Right atrium auricular region (tissue), 2 donors: ENCODE measurements around the gene CRELD2. TPM values are rescaled to one million over a fixed set of nuclear protein-coding genes. Genes with fewer than 3 reads are reported as not detected.

ENCODE experiments used
- DNase-seq: peaks from one replicate; pipeline ENCODE4 v3.0.0-alpha.2; 2019; ENCODE audit warnings: low spot score
- H3K27ac ChIP-seq, 2 donors: fragments of 200-600 bp; sonication (generic); 1 replicate in 1 of 2; 2 replicates in 1 of 2; pipeline ENCODE4 v1.5.1; 2016 to 2019
- H3K27me3 ChIP-seq, 2 donors: fragments of 200-600 bp; sonication (generic); one replicate each; pipeline versions ENCODE4 v1.5.1 to v1.6.0; 2017 to 2019
- H3K36me3 ChIP-seq: fragments of 200-600 bp; sonication (generic); one replicate; pipeline ENCODE4 v1.5.1; 2016
- H3K4me1 ChIP-seq, 2 donors: fragments of 200-600 bp; sonication (generic); one replicate each; pipeline versions ENCODE4 v1.5.1 to v1.6.0; 2017 to 2019
- H3K4me3 ChIP-seq, 2 donors: fragments of 200-600 bp; sonication (generic); 1 replicate in 1 of 2; 2 replicates in 1 of 2; pipeline ENCODE4 v1.5.1; 2017 to 2019; ENCODE audit warnings: mild to moderate bottlenecking in 1 of 2, moderate library complexity in 1 of 2
- H3K9me3 ChIP-seq, 2 donors: fragments of 200-600 bp; sonication (generic); one replicate each; pipeline ENCODE4 v1.5.1; 2019
- total RNA-seq, 2 donors: library from RNA; depleted of rRNA; stranded (reverse); fragments of >200 nt; gene quantifications; one replicate each; pipeline ENCODE4 v1.1.0, GENCODE V29; 2016
- TF ChIP-seq, protein P1 (sequence below), 2 donors: fragments of 200-600 bp; sonication (generic); IDR thresholded peaks; one replicate each; pipeline ENCODE4 v1.5.1; 2019; ENCODE audit warnings: antibody characterized with exemption in 2 of 2

CRELD2 gene
- total RNA-seq, 2 donors from 2014 or later: 16.1 to 28.5 TPM

DNA sequence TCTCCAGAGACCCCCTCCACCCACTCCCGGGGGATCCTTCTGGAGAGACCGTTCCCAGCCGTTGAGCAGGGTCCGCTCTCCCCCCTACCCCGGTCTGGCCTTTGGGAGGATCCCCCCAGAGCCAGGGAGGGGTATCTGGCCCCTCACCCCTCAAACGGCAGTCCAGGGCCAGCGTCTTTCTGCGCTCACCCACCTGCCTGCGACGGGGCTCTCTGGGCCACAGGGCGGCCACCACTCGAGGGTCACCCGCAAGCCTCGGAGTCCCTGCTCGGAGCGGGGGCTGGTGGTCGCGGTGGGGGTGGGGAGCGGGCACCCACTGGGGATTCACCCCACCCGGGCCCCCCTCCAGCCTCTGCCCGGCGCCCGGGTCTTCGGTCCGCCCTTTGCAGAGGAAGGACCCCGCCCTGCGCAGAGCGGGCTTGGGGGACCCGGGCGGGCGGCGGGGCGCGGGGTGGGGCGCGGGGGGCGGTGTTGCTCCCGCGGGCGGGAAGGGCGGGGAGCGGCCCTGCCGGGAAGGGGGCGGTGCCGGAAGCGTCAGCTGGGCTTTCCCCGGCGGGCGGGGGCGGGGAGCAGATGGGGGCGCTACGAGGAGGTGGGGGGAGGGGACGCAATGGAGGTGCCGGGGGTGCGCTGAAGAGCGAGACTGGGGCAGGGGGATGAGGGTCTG, 16.6 kb downstream of the CRELD2 start:
- Histone ChIP-seq H3K27ac (peak overlapping the region; percentile 96 to 99), H3K4me3 (peak overlapping the region; percentile 34 to 54), H3K4me1 (peaks cover 0 to 86% of the 10 kb centered on the region in 2 donors), H3K27me3 (no peaks in the 10 kb centered on the region), H3K9me3 (no peaks in the 10 kb centered on the region), H3K36me3 (no peaks in the 10 kb centered on the region)
- TF ChIP-seq, protein P1, sequence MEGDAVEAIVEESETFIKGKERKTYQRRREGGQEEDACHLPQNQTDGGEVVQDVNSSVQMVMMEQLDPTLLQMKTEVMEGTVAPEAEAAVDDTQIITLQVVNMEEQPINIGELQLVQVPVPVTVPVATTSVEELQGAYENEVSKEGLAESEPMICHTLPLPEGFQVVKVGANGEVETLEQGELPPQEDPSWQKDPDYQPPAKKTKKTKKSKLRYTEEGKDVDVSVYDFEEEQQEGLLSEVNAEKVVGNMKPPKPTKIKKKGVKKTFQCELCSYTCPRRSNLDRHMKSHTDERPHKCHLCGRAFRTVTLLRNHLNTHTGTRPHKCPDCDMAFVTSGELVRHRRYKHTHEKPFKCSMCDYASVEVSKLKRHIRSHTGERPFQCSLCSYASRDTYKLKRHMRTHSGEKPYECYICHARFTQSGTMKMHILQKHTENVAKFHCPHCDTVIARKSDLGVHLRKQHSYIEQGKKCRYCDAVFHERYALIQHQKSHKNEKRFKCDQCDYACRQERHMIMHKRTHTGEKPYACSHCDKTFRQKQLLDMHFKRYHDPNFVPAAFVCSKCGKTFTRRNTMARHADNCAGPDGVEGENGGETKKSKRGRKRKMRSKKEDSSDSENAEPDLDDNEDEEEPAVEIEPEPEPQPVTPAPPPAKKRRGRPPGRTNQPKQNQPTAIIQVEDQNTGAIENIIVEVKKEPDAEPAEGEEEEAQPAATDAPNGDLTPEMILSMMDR (IDR thresholded peaks at IDR 0.05): no peak
- no peak for DNase-seq

DNA sequence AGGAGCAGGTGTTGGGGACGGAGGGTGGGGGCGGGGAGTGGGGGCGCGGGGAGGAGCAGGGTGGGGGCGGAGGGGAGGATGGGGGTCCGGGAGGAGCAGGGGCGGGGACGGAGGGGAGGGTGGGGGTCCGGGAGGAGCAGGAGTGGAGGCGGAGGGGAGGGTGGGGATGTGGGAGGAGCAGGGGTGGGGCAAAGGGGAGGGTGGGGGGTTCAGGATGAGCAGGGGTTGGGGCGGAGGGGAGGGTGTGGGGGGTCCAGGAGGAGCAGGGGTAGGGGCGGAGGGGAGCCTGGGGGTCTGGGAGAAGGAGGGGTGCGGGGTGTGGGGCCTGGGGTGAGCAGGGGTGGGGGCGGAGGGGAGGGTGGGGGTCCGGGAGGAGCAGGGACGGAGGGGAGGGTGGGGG, 17.1 kb downstream of the CRELD2 start:
- H3K9me3 ChIP-seq: no peaks in the 10 kb centered on the region
- peaks cover 0 to 82% of the 10 kb centered on the region in 2 donors for H3K4me1 ChIP-seq
- H3K27ac ChIP-seq: peak overlapping the region; percentile 96 to 99
- peak overlapping the region; percentile 33 to 54 for H3K4me3 ChIP-seq
- DNase-seq: no peak
- TF ChIP-seq, protein P1 (IDR thresholded peaks at IDR 0.05): no peak
- no peaks in the 10 kb centered on the region for H3K36me3 ChIP-seq
- H3K27me3 ChIP-seq: no peaks in the 10 kb centered on the region

DNA sequence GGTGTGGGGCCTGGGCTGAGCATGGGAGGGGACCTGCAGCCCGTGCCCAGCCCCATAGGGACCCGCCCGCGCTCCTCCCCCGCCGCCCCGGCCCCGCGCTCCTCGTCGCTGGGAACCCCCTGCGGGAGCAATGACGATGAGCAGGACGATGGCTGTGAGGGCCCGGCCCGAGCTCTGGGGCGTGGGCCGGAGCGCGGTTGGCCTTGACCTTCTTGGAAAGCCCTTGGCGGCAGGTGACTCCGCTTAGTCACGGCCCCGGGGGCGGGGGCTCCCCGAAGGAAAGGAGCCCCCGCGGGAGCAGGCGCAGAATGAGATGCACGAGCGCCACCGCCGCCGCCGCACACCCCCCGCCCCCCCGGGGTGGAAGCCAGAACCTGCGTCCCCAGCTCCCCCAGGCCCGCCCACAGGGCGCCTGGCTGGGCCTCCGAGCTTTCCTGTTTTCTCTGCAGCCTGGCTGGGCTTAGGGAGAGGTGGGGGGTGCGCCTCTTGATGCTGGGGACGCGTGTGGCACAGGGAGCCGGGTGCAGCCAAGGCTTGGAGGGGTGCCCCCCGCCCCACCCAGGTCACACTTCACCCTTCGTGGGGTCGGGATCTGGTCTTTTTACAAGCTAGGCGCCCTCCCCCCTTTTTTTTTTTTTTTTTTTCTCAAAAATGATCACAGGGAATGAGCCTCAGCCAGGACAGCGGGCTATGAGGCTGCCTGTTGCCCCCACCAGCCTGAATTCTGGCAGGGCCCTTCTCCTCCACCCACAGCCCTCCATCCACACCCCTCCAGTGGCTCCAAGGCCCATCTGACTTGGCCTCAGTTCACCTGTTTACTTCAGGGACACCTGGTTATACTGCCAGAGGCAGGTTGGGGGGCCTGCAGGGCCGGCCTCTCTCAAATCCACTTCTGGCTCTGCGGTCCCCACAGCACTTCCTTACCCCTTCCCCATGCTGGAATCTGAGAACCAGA, 17.9 kb downstream of the CRELD2 start:
- Histone ChIP-seq H3K4me3 (peak overlapping the region; percentile 33 to 54), H3K27ac (peak overlapping the region; percentile 96 to 99), H3K4me1 (peaks cover 0 to 74% of the 10 kb centered on the region in 2 donors), H3K27me3 (no peaks in the 10 kb centered on the region), H3K36me3 (no peaks in the 10 kb centered on the region), H3K9me3 (no peaks in the 10 kb centered on the region)
- DNase-seq: peak; percentile 96
- TF ChIP-seq, protein P1 (IDR thresholded peaks at IDR 0.05): no peak

DNA sequence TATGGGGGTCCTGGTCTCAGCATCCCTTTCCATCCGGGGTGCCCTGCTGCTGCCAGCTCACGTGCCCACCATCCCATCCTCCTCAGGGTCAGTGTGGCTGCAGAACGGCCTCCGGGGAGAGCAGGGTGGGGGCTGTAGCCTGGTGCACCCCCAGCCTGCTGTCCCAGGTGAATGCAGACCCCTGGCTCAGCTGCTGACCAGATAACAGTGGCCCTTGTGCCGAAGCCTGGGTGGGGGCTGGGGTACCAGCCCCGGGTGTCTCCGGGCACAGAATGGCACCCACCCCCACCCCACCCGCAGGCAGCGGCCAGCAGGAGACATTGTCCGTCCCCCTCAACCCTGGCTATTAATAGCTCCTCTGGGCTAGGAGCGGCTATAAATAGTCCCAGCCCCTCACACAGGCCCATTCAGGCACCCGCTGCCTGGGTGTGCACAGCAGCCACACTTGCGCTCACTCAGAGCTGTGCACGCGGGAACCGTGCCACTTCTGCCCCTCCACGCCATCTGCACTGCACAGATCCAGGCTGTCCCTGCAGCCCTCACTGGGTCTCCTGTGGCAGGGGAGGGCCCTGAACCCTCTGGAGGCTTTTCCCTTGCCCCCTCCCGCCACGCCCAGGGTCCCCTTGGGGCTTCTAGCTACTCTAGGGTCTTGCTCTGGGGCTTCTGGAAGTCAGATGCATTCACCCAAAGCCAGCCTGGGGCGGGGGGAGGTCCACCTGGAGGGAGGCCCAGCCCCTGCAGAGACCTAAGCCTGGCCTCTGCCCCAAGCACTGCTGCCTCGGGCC, 18.7 kb downstream of the CRELD2 start:
- H3K9me3 ChIP-seq: no peaks in the 10 kb centered on the region
- no peaks in the 10 kb centered on the region for H3K36me3 ChIP-seq
- H3K4me1 ChIP-seq: peaks cover 0 to 65% of the 10 kb centered on the region in 2 donors
- DNase-seq: no peak
- no peaks in the 10 kb centered on the region for H3K27me3 ChIP-seq
- TF ChIP-seq, protein P1 (IDR thresholded peaks at IDR 0.05): no peak
- H3K27ac ChIP-seq: peak overlapping the region; percentile 96 to 99
- H3K4me3 ChIP-seq: peak overlapping the region in 1 of 2 donors; percentile 54

DNA sequence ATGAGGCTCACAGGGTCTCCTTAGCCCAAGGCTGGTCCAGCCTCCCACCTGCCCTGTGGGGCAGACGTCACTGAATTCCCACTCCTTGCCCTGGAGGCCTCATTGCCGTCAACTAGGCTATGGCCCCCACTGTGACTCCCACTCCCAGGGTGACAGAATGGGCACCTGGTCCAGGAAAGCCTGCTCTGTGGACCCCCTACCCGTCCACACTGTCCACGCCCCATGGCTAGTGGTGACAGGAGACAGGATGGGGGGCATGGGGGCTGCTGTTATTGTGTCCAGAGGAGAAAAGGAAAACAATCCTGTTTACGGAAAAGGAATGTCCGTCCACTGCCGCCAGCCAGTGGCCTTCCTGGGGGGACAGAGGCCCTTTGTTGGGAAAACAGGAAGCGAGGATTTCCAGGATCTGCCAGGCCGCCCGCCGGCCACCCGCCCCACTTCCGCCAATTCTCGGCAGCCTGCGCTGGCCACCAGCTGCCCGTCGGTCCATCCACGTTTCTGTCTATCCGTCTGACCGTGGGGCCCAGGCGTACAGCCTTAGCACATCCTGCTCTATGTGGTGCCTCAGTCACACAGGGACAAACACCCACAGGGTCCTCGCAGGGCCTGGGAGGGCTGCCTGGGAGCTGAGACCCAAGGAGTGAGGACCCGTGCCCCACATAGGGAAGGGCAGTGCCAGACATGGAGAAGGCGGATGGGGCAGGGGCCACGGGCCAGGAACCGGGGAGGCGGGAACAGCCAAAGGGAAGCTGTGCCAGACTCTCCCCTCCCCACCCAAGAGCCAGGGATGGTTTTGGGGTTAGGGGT, 19.5 kb downstream of the CRELD2 start:
- Histone ChIP-seq H3K4me1 (peaks cover 0 to 58% of the 10 kb centered on the region in 2 donors), H3K36me3 (no peaks in the 10 kb centered on the region), H3K27me3 (no peaks in the 10 kb centered on the region), H3K27ac (peak overlapping the region; percentile 96 to 99), H3K9me3 (no peaks in the 10 kb centered on the region), H3K4me3 (no peak overlapping the region)
- TF ChIP-seq, protein P1 (IDR thresholded peaks at IDR 0.05): no peak
- no peak for DNase-seq
